Mesothelial cell of epicardium (in vitro differentiated cells): Measurements from ENCODE around the gene CALN1. TPM values are rescaled to one million over a fixed set of nuclear protein-coding genes. Genes with fewer than 3 reads are reported as not detected.

Experiments
- DNase-seq, 2 experiments: peaks; one replicate each; pipeline ENCODE4 v3.0.0; 2021; ENCODE audit warnings: low spot score in 2 of 2; ENCODE audit not compliant: unreplicated experiment in 2 of 2
- H3K27ac Mint-ChIP-seq: 2 replicates; pipeline ENCODE4 v1.8.0; 2021; ENCODE audit warnings: mixed read lengths
- H3K27me3 Mint-ChIP-seq: 2 replicates; pipeline ENCODE4 v1.8.0; 2021; ENCODE audit warnings: low read depth, mixed read lengths
- H3K36me3 Mint-ChIP-seq: 2 replicates; pipeline ENCODE4 v1.8.0; 2021; ENCODE audit warnings: mixed read lengths
- H3K4me1 Mint-ChIP-seq: 2 replicates; pipeline ENCODE4 v1.8.0; 2021; ENCODE audit warnings: mixed read lengths
- H3K4me3 Mint-ChIP-seq: 2 replicates; pipeline ENCODE4 v1.8.0; 2021; ENCODE audit warnings: mild to moderate bottlenecking, moderate library complexity, mixed read lengths
- H3K9me3 Mint-ChIP-seq: 2 replicates; pipeline ENCODE4 v1.8.0; 2021; ENCODE audit warnings: mixed read lengths
- CTCF ChIP-seq: fragments of 200-600 bp; sonication (generic); IDR thresholded peaks from one replicate; pipeline ENCODE4 v1.5.0; 2021; ENCODE audit warnings: antibody characterized with exemption; ENCODE audit not compliant: unreplicated experiment
- total RNA-seq: library from RNA; stranded (reverse); gene quantifications from 3 replicates; pipeline ENCODE4 v1.2.1, GENCODE V29; 2021

Gene CALN1
- total RNA-seq, 1 donor from 2014 or later = 1.1 TPM

GRCh38 chr7:72325561-72325960, 86.6 kb downstream of the CALN1 start:
- Mint-ChIP-seq H3K4me1 (no peaks in the 10 kb centered on the region), H3K27me3 (peaks cover 38% of the 10 kb centered on the region), H3K4me3 (no peak overlapping the region), H3K9me3 (no peaks in the 10 kb centered on the region), H3K27ac (no peak overlapping the region), H3K36me3 (no peaks in the 10 kb centered on the region)
- TF ChIP-seq CTCF = no peak
- no peak for DNase-seq

- Mint-ChIP-seq H3K27ac (no peak overlapping the region), H3K27me3 (peaks cover 54% of the 10 kb centered on the region), H3K36me3 (no peaks in the 10 kb centered on the region), H3K9me3 (peaks cover 4% of the 10 kb centered on the region), H3K4me3 (no peak overlapping the region), H3K4me1 (no peaks in the 10 kb centered on the region)
- TF ChIP-seq CTCF = no peak
- DNase-seq = no peak
These were observed 90.5 kb downstream of the CALN1 start for GRCh38 chr7:72321637-72322036.

DNA sequence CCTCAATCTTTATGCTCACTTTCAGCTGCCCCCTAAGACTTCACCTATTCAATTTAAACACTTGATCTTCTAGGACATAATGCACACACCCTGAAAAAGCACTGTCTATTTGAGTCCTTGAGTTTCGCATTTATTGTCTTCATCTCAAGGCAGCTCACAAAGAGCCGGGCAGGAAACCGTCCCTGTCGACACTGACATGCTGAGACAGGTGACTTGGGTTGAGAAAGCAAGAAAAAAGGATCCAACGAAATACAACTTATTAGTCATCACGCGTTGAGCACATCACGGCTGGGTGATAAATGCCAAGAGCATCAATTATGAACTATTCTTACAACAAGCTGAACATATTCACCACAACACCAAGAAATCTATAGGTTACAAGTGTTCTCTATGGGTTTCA, 91.1 kb downstream of the CALN1 start:
- Mint-ChIP-seq H3K4me3 (no peak overlapping the region), H3K9me3 (peaks cover 4% of the 10 kb centered on the region), H3K27ac (no peak overlapping the region), H3K27me3 (peaks cover 58% of the 10 kb centered on the region), H3K4me1 (no peaks in the 10 kb centered on the region), H3K36me3 (no peaks in the 10 kb centered on the region)
- TF ChIP-seq CTCF = no peak
- no peak for DNase-seq

DNA sequence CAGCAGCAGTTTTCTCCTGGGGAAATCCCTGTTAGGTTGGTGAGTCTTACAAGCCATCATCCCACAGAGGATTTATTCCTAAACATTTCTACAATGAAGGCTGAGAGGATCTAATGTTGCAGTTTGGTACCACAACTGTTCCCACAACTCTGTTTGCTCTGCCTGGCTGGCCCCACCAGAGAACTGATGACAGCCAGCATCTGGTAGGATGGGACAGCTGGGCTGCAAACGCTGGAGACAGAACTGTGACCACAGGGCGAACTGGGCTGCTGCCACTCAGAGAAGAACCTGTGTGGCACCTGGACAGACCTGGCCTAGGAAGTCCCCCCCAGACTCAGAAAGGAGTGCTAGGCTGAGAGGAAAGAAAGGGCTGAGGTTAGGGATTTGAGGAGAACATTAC, 94.8 kb downstream of the CALN1 start:
- H3K9me3 Mint-ChIP-seq = peaks cover 4% of the 10 kb centered on the region
- no peak for TF ChIP-seq CTCF
- peaks cover 53% of the 10 kb centered on the region for H3K27me3 Mint-ChIP-seq
- DNase-seq = no peak
- no peak overlapping the region for H3K4me3 Mint-ChIP-seq
- no peak overlapping the region for H3K27ac Mint-ChIP-seq
- no peaks in the 10 kb centered on the region for H3K36me3 Mint-ChIP-seq
- no peaks in the 10 kb centered on the region for H3K4me1 Mint-ChIP-seq

- Mint-ChIP-seq H3K36me3 (no peaks in the 10 kb centered on the region), H3K9me3 (peaks cover 4% of the 10 kb centered on the region), H3K27me3 (peaks cover 43% of the 10 kb centered on the region), H3K4me1 (no peaks in the 10 kb centered on the region), H3K4me3 (no peak overlapping the region), H3K27ac (no peak overlapping the region)
- no peak for TF ChIP-seq CTCF
- DNase-seq = no peak
These were observed 96.0 kb downstream of the CALN1 start for GRCh38 chr7:72316148-72316547.

- no peak for DNase-seq
- peaks cover under 1% of the 10 kb centered on the region for H3K9me3 Mint-ChIP-seq
- no peaks in the 10 kb centered on the region for H3K4me1 Mint-ChIP-seq
- TF ChIP-seq CTCF = no peak
- no peak overlapping the region for H3K4me3 Mint-ChIP-seq
- H3K27ac Mint-ChIP-seq = no peak overlapping the region
- no peaks in the 10 kb centered on the region for H3K36me3 Mint-ChIP-seq
- peaks cover 38% of the 10 kb centered on the region for H3K27me3 Mint-ChIP-seq
These were observed 98.2 kb downstream of the CALN1 start for GRCh38 chr7:72313906-72314305.
